Epithelial cell of esophagus (primary cell): Measurements from ENCODE around the gene LCN1.

ENCODE experiments used
- DNase-seq: peaks from one replicate; pipeline ENCODE4 v3.0.0; 2010; ENCODE audit warnings: low read depth
- H3K4me3 ChIP-seq: 2 replicates; pipeline ENCODE4 v1.5.1; 2011; ENCODE audit warnings: mild to moderate bottlenecking, low read length, control low read depth
- CTCF ChIP-seq: IDR thresholded peaks from 2 replicates; pipeline ENCODE4 v1.5.1; 2011; ENCODE audit warnings: low read depth, mild to moderate bottlenecking, low read length, control low read depth, inconsistent platforms; ENCODE audit not compliant: insufficient read depth; ENCODE audit errors: missing control alignments

LCN1 gene

GRCh38 chr9:135498381-135499126 lies 22.7 kb upstream of the LCN1 start:
- no peak overlapping the region for H3K4me3 ChIP-seq
- no peak for TF ChIP-seq CTCF
- no peak for DNase-seq

- no peak for TF ChIP-seq CTCF
- peak overlapping the region; percentile 74 for H3K4me3 ChIP-seq
- DNase-seq, result peak; percentile 85
Measured at GRCh38 chr9:135499326-135500070, 21.7 kb upstream of the LCN1 start.

GRCh38 chr9:135500071-135500524 lies 21.1 kb upstream of the LCN1 start:
- DNase-seq, result no peak
- H3K4me3 ChIP-seq, result peak overlapping the region; percentile 74
- TF ChIP-seq CTCF, result no peak

GRCh38 chr9:135500525-135501260 lies 20.5 kb upstream of the LCN1 start, which contains the start of gene MRPS2:
Gene MRPS2 (plus strand): TSS chr9:135500682. CDS start chr9:135500711, 29 bp downstream.
- TF ChIP-seq CTCF, result peak; percentile 58
- peak within 1 kb of the TSS; percentile 74 for H3K4me3 ChIP-seq
- peak; percentile 86 for DNase-seq

GRCh38 chr9:135501261-135502167 lies 19.7 kb upstream of the LCN1 start:
- peak overlapping the region; percentile 74 for H3K4me3 ChIP-seq
- no peak for DNase-seq
- no peak for TF ChIP-seq CTCF

GRCh38 chr9:135502168-135502872 lies 18.9 kb upstream of the LCN1 start:
- no peak for TF ChIP-seq CTCF
- peak overlapping the region; percentile 74 for H3K4me3 ChIP-seq
- no peak for DNase-seq
